HEK293 (cell line): ENCODE data around the gene NDUFS7.

Source experiments
- CTCF ChIA-PET: fragments of 350-600 bp; formaldehyde crosslinking; extraction: SDS; loops from one replicate; lab custom pipeline; 2021; ENCODE audit warnings: antibody characterized with exemption; lab: Yijun Ruan, JAX
- POLR2A ChIA-PET: fragments of 300-600 bp; formaldehyde crosslinking; extraction: SDS; loops from one replicate; lab custom pipeline; 2020; ENCODE audit warnings: antibody characterized with exemption, inconsistent platforms; lab: Yijun Ruan, JAX
- H3K27ac ChIP-seq: fragments of 200-500 bp; sonication (Bioruptor generic); 2 replicates; pipeline ENCODE4 v1.5.1; 2014; ENCODE audit warnings: low read depth, low read length, control low read depth, inconsistent platforms; ENCODE audit errors: extremely low read depth
- H3K36me3 ChIP-seq, 2 experiments: fragments of 200-500 bp in 1 of 2; sonication (Bioruptor generic) in 1 of 2; 1 replicate in 1 of 2; 2 replicates in 1 of 2; pipeline ENCODE4 v1.5.1; 2014 to 2017; ENCODE audit warnings: inconsistent platforms in 2 of 2, low read length in 2 of 2; ENCODE audit not compliant: control insufficient read depth in 2 of 2, insufficient read depth in 1 of 2
- H3K4me1 ChIP-seq: fragments of 200-500 bp; sonication (Bioruptor generic); 2 replicates; pipeline ENCODE4 v1.5.1; 2014; ENCODE audit warnings: mild to moderate bottlenecking, low read length, inconsistent platforms; ENCODE audit not compliant: control insufficient read depth, insufficient read depth
- H3K4me3 ChIP-seq: 2 replicates; pipeline ENCODE4 v1.5.1; 2011; ENCODE audit warnings: low read depth, mild to moderate bottlenecking, control low read depth, low read length, moderate library complexity
- H3K9me3 ChIP-seq: fragments of 200-500 bp; sonication (Bioruptor generic); 2 replicates; pipeline ENCODE4 v1.5.1; 2014; ENCODE audit warnings: low read depth, low read length, inconsistent platforms; ENCODE audit not compliant: control insufficient read depth, insufficient read depth
- EGR2 ChIP-seq: fragments of 450-650 bp; formaldehyde crosslinking; IDR thresholded peaks from 2 replicates; pipeline ENCODE4 v1.5.1; 2016; ENCODE audit warnings: low read depth, missing biosample characterization, missing genetic modification characterization
- ELK4 ChIP-seq: IDR thresholded peaks from 2 replicates; pipeline ENCODE4 v1.6.1; 2011; ENCODE audit warnings: mild to moderate bottlenecking, low read depth, low read length, borderline replicate concordance
- GLIS1 ChIP-seq: fragments of 450-650 bp; formaldehyde crosslinking; IDR thresholded peaks from 2 replicates; pipeline ENCODE4 v1.5.1; 2016; ENCODE audit warnings: missing biosample characterization, missing genetic modification characterization
- HIC1 ChIP-seq: fragments of 450-650 bp; formaldehyde crosslinking; IDR thresholded peaks from 2 replicates; pipeline ENCODE4 v1.5.1; 2016; ENCODE audit warnings: missing biosample characterization, missing genetic modification characterization
- HOXC10 ChIP-seq: sonication (generic); formaldehyde crosslinking; IDR thresholded peaks from 2 replicates; pipeline ENCODE4 v1.8.1; 2023; ENCODE audit warnings: mild to moderate bottlenecking, missing genetic modification reagents
- KLF1 ChIP-seq: fragments of 450-650 bp; formaldehyde crosslinking; IDR thresholded peaks from 2 replicates; pipeline ENCODE4 v1.5.1; 2016; ENCODE audit warnings: missing biosample characterization, missing genetic modification characterization
- OVOL3 ChIP-seq: fragments of 450-650 bp; formaldehyde crosslinking; IDR thresholded peaks from 2 replicates; pipeline ENCODE4 v1.5.1; 2016; ENCODE audit warnings: missing biosample characterization, missing genetic modification characterization
- PATZ1 ChIP-seq: fragments of 450-650 bp; formaldehyde crosslinking; IDR thresholded peaks from 2 replicates; pipeline ENCODE4 v1.5.1; 2016; ENCODE audit warnings: missing biosample characterization, missing genetic modification characterization
- PBX3 ChIP-seq: sonication (generic); formaldehyde crosslinking; IDR thresholded peaks from 2 replicates; pipeline ENCODE4 v1.8.1; 2022; ENCODE audit warnings: mild to moderate bottlenecking, moderate library complexity, missing genetic modification reagents
- TRIM28 ChIP-seq: IDR thresholded peaks from 2 replicates; pipeline ENCODE4 v1.6.1; 2011; ENCODE audit warnings: low read length, control low read depth, borderline replicate concordance
- WT1 ChIP-seq: fragments of 450-650 bp; formaldehyde crosslinking; IDR thresholded peaks from 2 replicates; pipeline ENCODE4 v1.5.1; 2016; ENCODE audit warnings: missing biosample characterization, missing genetic modification characterization
- ZBTB8A ChIP-seq: fragments of 450-650 bp; formaldehyde crosslinking; IDR thresholded peaks from 2 replicates; pipeline ENCODE4 v1.5.1; 2016; ENCODE audit warnings: missing biosample characterization, missing genetic modification characterization
- ZFHX2 ChIP-seq: fragments of 450-650 bp; formaldehyde crosslinking; conservative IDR thresholded peaks from 2 replicates; pipeline ENCODE4 v1.5.1; 2016; ENCODE audit warnings: missing biosample characterization, missing genetic modification characterization
- ZIC2 ChIP-seq: fragments of 450-650 bp; formaldehyde crosslinking; IDR thresholded peaks from 2 replicates; pipeline ENCODE4 v1.5.1; 2016; ENCODE audit warnings: missing biosample characterization, missing genetic modification characterization
- ZNF175 ChIP-seq: fragments of 450-650 bp; formaldehyde crosslinking; IDR thresholded peaks from 2 replicates; pipeline ENCODE4 v1.5.1; 2016; ENCODE audit warnings: missing biosample characterization, missing genetic modification characterization
- ZNF202 ChIP-seq: fragments of 450-650 bp; formaldehyde crosslinking; IDR thresholded peaks from 2 replicates; pipeline ENCODE4 v1.5.1; 2016; ENCODE audit warnings: missing biosample characterization, missing genetic modification characterization, borderline replicate concordance
- ZNF391 ChIP-seq: fragments of 450-650 bp; formaldehyde crosslinking; IDR thresholded peaks from 2 replicates; pipeline ENCODE4 v1.5.1; 2016; ENCODE audit warnings: low read depth, missing biosample characterization, missing genetic modification characterization, borderline replicate concordance
- ZNF394 ChIP-seq: fragments of 450-650 bp; formaldehyde crosslinking; IDR thresholded peaks from 2 replicates; pipeline ENCODE4 v1.5.1; 2016; ENCODE audit warnings: missing biosample characterization, missing genetic modification characterization, mild to moderate bottlenecking, moderate library complexity, borderline replicate concordance
- ZNF423 ChIP-seq: fragments of 450-650 bp; formaldehyde crosslinking; IDR thresholded peaks from 2 replicates; pipeline ENCODE4 v1.5.1; 2016; ENCODE audit warnings: missing biosample characterization, missing genetic modification characterization
- ZNF48 ChIP-seq: fragments of 450-650 bp; formaldehyde crosslinking; IDR thresholded peaks from 2 replicates; pipeline ENCODE4 v1.5.1; 2016; ENCODE audit warnings: missing biosample characterization, missing genetic modification characterization
- ZNF560 ChIP-seq: fragments of 450-650 bp; formaldehyde crosslinking; IDR thresholded peaks from 2 replicates; pipeline ENCODE4 v1.5.1; 2017; ENCODE audit warnings: missing biosample characterization, missing genetic modification characterization, borderline replicate concordance
- ZNF701 ChIP-seq: fragments of 450-650 bp; formaldehyde crosslinking; IDR thresholded peaks from 2 replicates; pipeline ENCODE4 v1.5.1; 2016; ENCODE audit warnings: missing biosample characterization, missing genetic modification characterization
- ZNF843 ChIP-seq: fragments of 450-650 bp; formaldehyde crosslinking; IDR thresholded peaks from 2 replicates; pipeline ENCODE4 v1.5.1; 2016; ENCODE audit warnings: missing biosample characterization, missing genetic modification characterization
- ZSCAN5A ChIP-seq: fragments of 450-650 bp; formaldehyde crosslinking; IDR thresholded peaks from 2 replicates; pipeline ENCODE4 v1.5.1; 2016; ENCODE audit warnings: missing biosample characterization, missing genetic modification characterization

NDUFS7 gene

GRCh38 chr19:1394252-1395193 lies 10.8 kb downstream of the NDUFS7 start (continued):
- TF ChIP-seq ZIC2 (tag by site-specific recombination) (peak; percentile 18; the same call in 1 of the 2 replicates), ZNF423 (peak; percentile 74; the same call in 1 of the 2 replicates), ZSCAN5A (tag by site-specific recombination) (peak; percentile 69; the same call in 1 of the 2 replicates), PATZ1 (peak; percentile 20; the same call in 1 of the 2 replicates), GLIS1 (tag by site-specific recombination) (peak; percentile 63; the same call in 1 of the 2 replicates), KLF1 (tag by site-specific recombination) (peak; percentile 95), ZNF394 (peak; percentile 85; the same call in 1 of the 2 replicates), WT1 (tag by site-specific recombination) (peak; percentile 97)

GRCh38 chr19:1395194-1396018 lies 11.7 kb downstream of the NDUFS7 start:
- CTCF ChIA-PET: no interaction called here
- H3K4me1 ChIP-seq: no peaks in the 10 kb centered on the region
- no peak for TF ChIP-seq ZNF391 (tag by site-specific recombination)
- TF ChIP-seq OVOL3 (tag by site-specific recombination): no peak
- TF ChIP-seq EGR2: peak; percentile 95
- no peak for TF ChIP-seq ZNF560 (tag by site-specific recombination)
- TF ChIP-seq ZNF701 (tag by site-specific recombination): no peak
- no peak for TF ChIP-seq ZNF202
- TF ChIP-seq ZNF175 (tag by site-specific recombination): no peak
- TF ChIP-seq HIC1 (tag by site-specific recombination): peak; percentile 45; the same call in 1 of the 2 replicates
- TF ChIP-seq ZFHX2 (tag by site-specific recombination): peak; percentile 97
- TF ChIP-seq ZNF843 (tag by site-specific recombination): no peak
- no peak for TF ChIP-seq ZNF48
- TF ChIP-seq ZBTB8A (tag by site-specific recombination): peak; percentile 58
- TF ChIP-seq TRIM28: no peak
- no peak for TF ChIP-seq HOXC10 (CRISPR knock-in tag)
- no peak for TF ChIP-seq ELK4
- TF ChIP-seq PBX3 (CRISPR knock-in tag): 0 out of 2 replicates have a peak, but pooled peaks have one; percentile 32
- no peak for TF ChIP-seq ZIC2 (tag by site-specific recombination)
- no peak overlapping the region for H3K4me3 ChIP-seq
- H3K9me3 ChIP-seq: no peaks in the 10 kb centered on the region
- no peak overlapping the region for H3K27ac ChIP-seq
- peaks cover 0 to 54% of the 10 kb centered on the region in 2 experiments; a peak in 2 of 3 replicates for H3K36me3 ChIP-seq
- POLR2A ChIA-PET: no interaction called here
